GM18907 (cell line): ENCODE data around the gene ANKRD17.

Source experiments
- ATAC-seq: cut with Tn5 transposase; IDR thresholded peaks from one replicate; pipeline ENCODE4 v1.9.1; 2021; ENCODE audit warnings: mild to moderate bottlenecking, moderate library complexity; ENCODE audit not compliant: unreplicated experiment

ANKRD17 gene

DNA sequence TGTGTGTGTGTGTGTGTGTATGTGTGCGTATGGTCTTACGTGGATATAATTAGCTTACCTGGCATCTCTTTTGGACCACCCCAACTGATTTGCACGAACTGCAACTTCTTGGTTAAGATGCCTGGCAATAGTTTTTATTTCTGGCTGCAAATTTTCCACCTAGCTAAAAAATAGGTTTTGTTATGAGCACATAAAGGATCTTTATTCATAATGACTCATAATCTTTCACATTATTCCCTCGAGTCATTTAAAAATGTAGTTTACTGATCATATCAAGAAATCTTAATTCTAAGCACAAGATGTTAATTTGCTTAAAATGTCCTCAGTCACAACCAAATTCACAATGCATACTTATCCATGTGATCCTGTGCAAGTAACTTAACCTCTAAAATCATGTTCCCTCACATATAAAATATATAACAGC, 190.6 kb downstream of the ANKRD17 start:
- no peak for ATAC-seq

DNA sequence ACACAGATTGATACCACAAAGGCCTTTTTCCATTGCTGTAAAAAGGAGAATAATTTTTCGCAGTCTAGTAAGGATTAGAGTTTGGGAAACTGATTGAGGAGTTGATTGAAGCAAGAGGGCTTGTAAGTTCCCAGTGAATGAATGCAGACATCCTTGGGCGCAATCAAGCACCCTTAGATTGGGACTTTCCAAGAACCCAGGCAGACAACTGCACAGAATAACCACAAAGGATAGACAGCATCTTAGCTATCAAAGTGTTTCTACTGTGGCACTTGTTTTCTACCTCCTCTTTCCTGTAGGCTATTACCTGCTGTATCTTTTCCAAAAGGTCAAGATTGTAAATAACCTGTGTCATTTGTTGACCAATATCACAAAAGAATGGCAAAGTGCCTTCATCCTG, 191.7 kb downstream of the ANKRD17 start:
- ATAC-seq: no peak

DNA sequence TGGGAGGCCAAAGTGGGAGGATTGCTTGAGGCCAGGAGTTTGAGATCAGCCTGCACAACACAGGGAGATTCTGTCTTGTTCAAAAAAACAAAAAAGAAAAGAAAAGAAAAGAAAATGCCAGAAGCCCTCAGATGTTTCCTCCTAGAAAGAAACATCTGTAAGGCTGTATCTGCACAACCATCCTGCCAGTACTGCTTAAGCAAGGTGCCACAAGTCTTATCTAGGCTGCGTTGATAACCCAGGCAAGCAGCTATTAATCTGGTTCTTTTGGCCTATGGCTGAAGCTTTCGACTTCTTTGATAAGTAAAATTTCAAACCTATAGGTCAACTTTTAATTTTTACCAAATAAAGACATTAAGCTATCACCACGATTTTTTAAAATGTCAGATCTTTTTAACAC, 192.2 kb downstream of the ANKRD17 start:
- no peak for ATAC-seq

DNA sequence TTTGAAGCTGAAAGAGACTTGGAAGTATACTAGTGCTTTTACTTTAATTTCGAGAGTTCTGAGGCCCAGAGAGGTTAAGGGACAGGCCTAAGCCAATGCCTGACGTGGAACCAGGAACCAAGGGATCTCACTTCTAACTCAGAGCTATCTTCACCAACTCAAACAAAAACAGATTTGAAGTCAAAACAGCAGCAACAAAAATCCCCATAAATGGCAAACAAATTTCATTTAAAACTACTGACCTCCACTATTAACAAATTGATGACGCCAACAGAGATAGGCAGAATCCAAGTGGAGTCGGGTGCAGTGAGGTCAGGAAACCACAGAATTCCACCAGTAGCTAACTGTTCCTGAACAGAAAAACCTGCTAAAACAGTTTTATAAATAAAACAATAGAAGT, 194.1 kb downstream of the ANKRD17 start:
- ATAC-seq: no peak

DNA sequence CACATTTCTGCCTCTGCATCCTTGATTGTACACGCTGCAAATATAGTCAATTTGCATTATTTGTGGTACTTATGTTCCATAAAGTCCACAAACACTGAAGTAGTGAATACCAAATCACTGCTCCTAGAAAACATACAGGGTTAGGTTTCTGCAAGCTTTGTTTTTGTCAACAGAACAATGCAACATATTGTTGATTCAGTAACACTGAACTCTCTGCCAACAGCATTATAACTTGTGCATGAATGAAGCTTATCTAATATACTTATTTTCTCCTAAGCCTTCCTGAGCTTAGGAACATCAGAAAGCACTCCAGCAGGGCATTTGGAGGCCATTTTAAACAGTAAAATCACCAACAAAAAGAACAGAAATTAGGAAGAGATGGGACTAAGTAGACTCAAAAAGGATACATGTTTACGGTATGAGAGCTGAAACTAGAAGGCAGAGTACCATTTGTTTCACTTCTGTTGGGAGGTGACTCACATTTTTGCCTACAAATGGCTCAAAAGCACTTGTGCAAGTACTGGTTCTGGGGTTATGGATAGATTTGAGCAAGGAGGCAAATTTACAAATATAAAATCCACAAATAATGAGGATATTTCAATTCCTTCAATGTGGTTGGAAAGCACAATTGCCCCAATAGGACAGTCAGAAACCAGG, 203.2 kb downstream of the ANKRD17 start:
- ATAC-seq: peak; percentile 79

DNA sequence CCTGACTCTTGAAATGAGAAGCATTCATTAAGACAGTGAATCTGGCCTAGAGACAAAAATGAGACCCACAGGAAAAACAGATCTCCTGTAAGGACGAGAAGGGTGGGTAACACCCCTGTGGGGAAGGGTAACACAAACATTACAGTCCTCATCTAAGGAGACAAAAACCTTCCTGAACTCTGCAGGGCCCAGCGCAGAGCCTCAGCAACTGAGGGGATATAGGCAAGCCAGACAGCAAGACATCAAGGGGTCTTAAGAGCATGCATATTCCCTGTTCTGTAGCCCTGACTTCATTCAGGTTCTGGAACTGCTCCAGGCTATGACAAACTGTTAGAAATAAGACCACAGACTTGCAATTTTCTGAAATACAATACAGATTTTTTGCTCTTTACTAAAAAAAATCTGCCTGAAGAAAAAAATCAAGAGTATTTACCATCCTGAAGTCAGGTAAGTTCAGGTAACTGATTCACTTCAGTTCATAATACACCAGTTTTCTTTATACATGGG, 204.6 kb downstream of the ANKRD17 start:
- no peak for ATAC-seq

DNA sequence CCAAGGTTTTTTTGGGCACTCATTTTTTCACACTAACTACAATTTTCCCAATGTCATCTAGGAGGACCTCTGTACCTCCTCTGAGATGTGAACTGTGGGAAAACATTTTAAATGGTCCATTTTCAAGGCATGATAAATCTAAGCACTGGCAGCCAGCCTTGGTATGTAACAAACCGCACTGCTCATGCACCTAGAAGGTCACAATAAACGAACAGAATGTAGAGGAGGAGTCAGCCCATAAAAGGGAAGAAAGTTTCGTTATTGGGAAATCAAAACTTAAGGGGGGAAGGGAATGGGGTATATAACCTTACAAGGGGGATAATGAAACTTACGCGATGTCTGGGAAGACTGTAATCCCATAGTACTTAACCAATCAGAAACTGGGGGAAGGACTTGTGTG, 205.5 kb downstream of the ANKRD17 start:
- ATAC-seq: no peak

DNA sequence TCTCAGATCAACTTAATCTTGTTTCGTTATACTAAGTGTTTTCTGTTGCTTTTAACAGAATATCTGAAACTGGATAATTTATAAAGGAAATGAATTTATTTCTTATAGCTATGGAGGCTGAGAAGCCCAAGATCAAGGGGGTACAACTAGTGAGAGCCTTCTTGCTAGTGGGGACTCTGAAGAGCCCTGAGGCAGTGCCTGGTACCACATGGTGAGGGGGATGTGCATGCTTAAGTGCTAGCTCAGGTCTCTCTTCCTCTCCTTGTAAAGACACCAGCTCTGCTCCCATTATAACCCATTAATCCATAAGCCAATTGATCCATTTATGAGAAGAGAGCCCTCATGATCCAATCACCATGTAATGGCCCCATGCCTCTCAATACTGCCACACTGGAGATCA, 207.0 kb downstream of the ANKRD17 start:
- ATAC-seq: no peak

DNA sequence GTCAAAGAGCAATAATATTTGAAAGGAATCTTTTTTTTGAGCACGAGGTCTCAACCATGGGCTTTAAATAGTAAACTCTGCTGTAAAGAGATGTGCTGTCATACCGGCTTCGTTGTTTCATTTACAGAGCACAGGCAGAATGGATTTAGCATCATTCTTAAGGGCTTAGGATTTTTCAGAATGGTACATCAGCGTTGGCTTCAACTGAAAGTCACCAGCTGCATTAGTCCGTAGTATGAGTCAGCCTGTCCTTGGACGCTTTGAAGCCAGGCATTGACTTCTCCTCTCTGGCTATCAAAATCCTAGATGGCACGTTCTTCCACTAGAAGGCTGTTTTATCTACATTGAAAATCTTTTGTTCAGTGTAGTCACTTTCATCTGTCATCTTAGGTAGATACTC, 212.7 kb downstream of the ANKRD17 start:
- ATAC-seq: no peak

DNA sequence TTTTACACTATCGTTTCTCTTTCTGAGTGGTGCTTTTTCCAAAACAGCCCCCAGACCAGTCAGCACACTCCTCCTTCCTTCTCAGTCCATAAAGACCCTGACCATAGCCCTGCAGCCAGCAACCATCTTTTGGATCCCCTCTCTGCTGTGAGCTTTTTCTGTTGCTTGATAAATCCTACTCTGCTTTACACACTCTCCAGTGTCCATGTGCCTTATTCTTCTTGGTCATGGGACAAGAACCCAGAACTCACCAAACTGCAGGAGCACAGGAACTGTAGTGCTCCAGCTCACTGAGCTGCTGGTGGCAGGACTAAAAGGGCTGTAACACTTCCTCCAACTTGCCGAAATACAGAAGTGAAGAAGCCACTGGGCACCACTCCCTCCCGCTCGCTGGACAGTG, 221.5 kb downstream of the ANKRD17 start:
- no peak for ATAC-seq

DNA sequence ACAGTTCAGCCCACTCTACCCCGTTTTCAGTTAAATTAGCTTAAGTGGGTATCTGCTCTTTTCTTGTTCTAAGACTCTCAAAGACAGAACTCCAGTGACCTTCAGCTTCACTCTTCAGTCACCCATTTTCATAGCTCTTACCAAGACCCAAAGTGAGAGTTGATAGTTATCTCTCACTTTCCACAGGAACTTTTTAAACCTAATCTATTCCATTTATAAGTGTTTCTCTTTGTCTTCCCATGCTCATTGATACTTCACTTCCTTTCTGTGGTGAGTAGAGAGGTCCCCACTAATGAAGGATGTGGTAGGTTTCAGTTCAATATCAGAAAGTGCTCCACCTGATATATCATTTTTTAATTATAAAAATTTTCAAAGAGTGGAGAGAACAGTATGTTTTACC, 222.5 kb downstream of the ANKRD17 start:
- ATAC-seq: peak; percentile 73

DNA sequence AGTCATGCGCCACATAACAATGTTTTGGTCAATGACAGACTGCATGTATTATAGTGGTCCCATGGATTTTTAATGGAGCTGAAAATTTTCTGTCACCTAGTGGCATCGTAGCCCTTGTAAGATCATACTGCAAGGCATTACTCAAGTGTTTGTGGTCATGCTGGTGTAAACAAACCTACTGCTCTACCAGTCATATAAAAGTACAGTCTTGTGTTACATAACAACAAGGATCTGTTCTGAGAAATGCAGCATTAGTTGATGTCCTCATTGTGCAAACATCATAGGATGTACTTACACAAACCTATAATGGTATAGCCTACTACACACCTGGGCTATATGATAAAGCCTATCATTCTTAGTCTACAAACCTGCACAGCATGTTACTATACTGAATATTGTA, 223.7 kb downstream of the ANKRD17 start:
- no peak for ATAC-seq

DNA sequence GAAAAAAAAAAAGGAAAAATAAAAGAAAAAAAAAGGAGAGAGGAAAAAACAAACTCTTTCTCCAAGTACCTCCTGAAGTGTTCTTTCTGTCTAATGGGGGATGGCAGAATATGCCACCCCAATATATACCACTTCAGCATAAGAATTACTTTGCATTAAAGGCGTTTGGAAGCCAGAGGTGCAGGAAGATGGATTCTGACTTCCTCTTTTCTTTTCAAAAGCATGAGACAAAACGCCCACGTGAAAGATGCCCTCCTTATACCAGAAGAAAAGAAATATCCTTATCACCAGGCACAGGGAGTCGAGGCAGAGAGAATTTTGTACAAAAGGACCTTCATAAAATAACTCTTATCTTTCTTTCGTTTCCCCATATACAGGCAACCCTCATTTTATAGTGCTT, 230.0 kb downstream of the ANKRD17 start:
- ATAC-seq: no peak
